ENCODE measurements around the gene MYO5A.
"Not testable (repeated sequence)": the region's sequence is repeated elsewhere in the genome, so short reads cannot be mapped to it uniquely, and the experiment has no call there.

Gene MYO5A

DNA sequence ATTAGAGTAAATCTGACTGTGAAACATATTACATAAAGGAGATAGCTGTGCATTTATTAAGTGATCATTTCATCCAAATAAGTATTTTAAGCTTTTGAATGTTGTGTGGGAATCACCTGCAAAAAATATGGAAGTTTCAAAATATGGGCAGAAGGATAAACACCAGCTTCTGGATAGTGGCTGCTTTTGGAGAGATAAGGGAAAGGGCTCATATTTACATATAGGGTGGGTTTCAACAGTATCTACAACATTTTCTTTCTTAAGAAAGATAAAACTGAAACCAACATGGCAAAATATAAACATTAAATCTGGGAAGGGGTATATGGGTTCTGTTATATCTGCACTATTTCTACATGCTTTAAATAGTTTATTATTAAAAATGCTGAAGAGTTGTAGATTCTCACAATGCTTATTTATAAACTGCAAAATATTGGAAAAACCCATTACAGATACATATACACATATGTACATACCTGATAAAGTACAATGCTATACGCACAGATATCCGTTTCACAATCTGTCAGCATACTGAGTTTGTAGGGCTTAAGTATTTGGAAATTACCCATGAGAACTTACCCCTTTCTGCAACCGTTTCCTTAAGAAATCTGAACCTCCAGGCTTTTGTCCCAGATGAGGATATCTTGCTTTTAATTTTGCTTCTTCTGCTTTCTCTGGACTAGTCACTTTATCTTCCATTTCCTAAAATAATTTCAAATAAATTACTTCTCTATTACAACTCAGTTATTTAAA, 28.0 kb upstream of the MYO5A start:
- no peak for DNase-seq (ENCODE audit: low read depth)
- H3K4me3 ChIP-seq (ENCODE audit: control insufficient read depth, low read depth, low read length): no peak overlapping the region
- TF ChIP-seq CTCF (conservative IDR thresholded peaks at IDR 0.05; ENCODE audit: control insufficient read depth, insufficient read depth, low read depth, low read length): no peak

DNA sequence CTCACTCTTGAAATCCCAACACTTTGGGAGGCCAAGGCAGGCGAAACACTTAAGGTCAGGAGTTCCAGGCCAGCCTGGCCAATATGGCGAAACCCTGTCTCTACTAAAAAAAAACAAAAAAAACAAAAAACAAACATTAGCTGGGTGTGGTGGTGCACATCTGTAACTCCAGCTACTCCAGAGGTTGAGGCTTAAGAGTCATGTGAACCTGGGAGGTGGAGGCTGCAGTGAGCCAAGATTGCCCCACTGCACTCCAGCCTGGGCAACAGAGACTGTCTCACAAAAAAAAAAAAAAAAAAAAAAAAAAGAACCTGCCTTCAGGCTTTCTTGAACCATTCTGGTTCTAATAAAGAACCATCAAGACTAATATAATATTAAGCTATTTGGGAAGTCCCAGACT, 23.6 kb upstream of the MYO5A start:
- H3K4me3 ChIP-seq (ENCODE audit: control insufficient read depth, low read depth, low read length): no peak overlapping the region
- TF ChIP-seq CTCF (conservative IDR thresholded peaks at IDR 0.05; ENCODE audit: control insufficient read depth, insufficient read depth, low read depth, low read length): no peak
- DNase-seq (ENCODE audit: low read depth): no peak

DNA sequence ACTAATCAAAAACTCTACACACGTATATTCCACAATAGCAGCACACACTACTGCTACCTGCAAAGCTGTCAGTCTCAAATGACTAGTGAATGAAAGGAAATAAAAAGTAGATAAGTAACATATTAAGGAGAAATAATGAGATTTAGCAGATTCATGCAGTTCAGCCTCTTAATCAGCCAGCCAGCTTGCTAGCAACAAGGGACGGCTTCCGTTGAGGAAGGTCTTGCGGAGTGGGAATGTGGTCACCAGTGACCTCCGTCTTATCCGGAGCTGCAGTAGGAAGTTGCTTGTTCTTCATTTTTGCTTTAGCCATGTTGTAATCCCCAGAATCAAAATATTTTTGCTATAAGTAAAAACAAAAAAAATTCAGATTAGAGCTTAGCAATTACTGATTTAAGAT, 23.1 kb upstream of the MYO5A start:
- H3K4me3 ChIP-seq (ENCODE audit: control insufficient read depth, low read depth, low read length): no peak overlapping the region
- no peak for TF ChIP-seq CTCF (conservative IDR thresholded peaks at IDR 0.05; ENCODE audit: control insufficient read depth, insufficient read depth, low read depth, low read length)
- DNase-seq (ENCODE audit: low read depth): no peak

- not testable (repeated sequence) for DNase-seq (ENCODE audit: low read depth); H3K4me3 ChIP-seq (ENCODE audit: control insufficient read depth, low read depth, low read length)
Measured at GRCh38 chr15:52551186-52551585, 22.5 kb upstream of the MYO5A start.

DNA sequence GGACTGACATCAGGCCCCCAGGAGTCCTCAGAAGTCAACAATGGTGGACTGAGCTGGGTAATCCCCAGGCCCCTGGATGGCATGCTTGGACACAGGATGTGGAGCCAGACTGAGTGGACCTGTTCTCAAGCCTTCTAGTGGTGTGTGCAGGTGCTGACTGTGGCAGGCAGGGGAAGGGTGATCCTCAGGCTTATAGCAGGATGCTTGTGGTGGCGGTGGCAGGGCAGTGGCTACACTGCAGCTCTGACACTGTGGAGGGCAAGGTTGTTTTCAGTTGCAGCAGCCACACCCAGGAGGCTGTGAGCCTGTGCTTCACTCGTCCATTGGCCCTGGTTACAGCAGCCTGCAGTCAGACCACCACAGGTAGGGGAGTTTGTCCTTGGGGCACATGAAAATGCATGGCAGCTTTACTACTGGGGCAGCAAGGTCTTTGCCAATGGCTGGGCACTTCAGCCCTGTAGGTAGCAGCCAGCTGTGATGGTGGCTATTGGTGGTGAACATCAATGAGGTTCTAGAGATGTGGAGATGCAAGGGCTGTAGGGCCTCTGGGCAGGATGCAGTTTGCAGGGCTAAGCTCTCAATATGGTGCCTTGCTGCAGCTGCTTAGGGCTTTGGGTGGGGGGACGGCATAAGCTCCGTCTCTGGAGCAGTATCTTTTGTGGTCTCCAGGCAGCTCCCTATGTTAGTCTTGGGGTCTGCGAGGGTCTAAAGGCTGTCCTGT, 17.5 kb upstream of the MYO5A start:
- DNase-seq (ENCODE audit: low read depth): no peak
- H3K4me3 ChIP-seq (ENCODE audit: control insufficient read depth, low read depth, low read length): no peak overlapping the region
- TF ChIP-seq CTCF (conservative IDR thresholded peaks at IDR 0.05; ENCODE audit: control insufficient read depth, insufficient read depth, low read depth, low read length): no peak

- no peak for TF ChIP-seq CTCF (conservative IDR thresholded peaks at IDR 0.05; ENCODE audit: control insufficient read depth, insufficient read depth, low read depth, low read length)
- H3K4me3 ChIP-seq (ENCODE audit: control insufficient read depth, low read depth, low read length): no peak overlapping the region
Measured at GRCh38 chr15:52540374-52541012, 11.8 kb upstream of the MYO5A start.

DNA sequence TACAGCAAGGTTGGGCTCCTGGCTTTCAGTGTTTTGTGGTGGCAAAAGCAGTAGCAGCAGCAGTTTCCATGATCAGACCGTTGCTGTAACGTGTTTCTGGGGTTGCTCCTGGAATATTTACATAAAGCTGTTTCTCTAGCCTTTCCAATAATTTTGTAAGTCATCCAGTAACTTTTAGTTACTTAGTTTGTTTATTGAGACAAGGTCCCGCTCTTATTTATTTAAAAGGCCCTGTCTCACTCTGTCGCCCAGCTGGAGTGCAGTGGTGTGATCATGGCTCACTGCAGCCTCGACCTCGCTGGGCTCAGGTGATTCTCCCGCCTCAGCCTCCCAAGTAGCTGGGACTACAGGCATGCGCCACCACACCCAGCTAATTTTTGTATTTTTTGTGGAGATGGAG, 8.8 kb upstream of the MYO5A start:
- no peak overlapping the region for H3K4me3 ChIP-seq (ENCODE audit: control insufficient read depth, low read depth, low read length)
- TF ChIP-seq CTCF (conservative IDR thresholded peaks at IDR 0.05; ENCODE audit: control insufficient read depth, insufficient read depth, low read depth, low read length): no peak
- DNase-seq (ENCODE audit: low read depth): no peak

More at GRCh38 chr15:52540374-52541012, 11.8 kb upstream of the MYO5A start:
- no peak for DNase-seq (ENCODE audit: low read depth)
